Measurements from ENCODE around the gene ABTB2. TPM values are rescaled to one million over a fixed set of nuclear protein-coding genes. Genes with fewer than 3 reads are reported as not detected.

Gene ABTB2
- total RNA-seq, 2 experiments from 2014 or later, result 0.06 to 0.09 TPM

GRCh38 chr11:34353881-34354280 lies 3.9 kb downstream of the ABTB2 start:
- ChIA-PET CTCF (ENCODE audit: unreplicated experiment) (no interaction called here), POLR2A (interaction anchor here (0.5 kb wide), 1 partner anchor 909 kb away, joined by 5 read pairs; no protein-coding TSS in a partner anchor)
- TF ChIP-seq, protein P1, sequence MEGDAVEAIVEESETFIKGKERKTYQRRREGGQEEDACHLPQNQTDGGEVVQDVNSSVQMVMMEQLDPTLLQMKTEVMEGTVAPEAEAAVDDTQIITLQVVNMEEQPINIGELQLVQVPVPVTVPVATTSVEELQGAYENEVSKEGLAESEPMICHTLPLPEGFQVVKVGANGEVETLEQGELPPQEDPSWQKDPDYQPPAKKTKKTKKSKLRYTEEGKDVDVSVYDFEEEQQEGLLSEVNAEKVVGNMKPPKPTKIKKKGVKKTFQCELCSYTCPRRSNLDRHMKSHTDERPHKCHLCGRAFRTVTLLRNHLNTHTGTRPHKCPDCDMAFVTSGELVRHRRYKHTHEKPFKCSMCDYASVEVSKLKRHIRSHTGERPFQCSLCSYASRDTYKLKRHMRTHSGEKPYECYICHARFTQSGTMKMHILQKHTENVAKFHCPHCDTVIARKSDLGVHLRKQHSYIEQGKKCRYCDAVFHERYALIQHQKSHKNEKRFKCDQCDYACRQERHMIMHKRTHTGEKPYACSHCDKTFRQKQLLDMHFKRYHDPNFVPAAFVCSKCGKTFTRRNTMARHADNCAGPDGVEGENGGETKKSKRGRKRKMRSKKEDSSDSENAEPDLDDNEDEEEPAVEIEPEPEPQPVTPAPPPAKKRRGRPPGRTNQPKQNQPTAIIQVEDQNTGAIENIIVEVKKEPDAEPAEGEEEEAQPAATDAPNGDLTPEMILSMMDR (conservative IDR thresholded peaks at IDR 0.05; ENCODE audit: low read length), result no peak
- no peak for TF ChIP-seq EZH2phosphoT487 (IDR thresholded peaks at IDR 0.05; ENCODE audit: borderline replicate concordance, low read depth, low read length)
- Histone ChIP-seq H3K79me2 (ENCODE audit: insufficient read depth, low read depth, low read length) (no peaks in the 10 kb centered on the region), H3K9me3 (ENCODE audit: low read length) (no peaks in the 10 kb centered on the region), H3K9me2 (ENCODE audit: insufficient read depth, low read length) (no peaks in the 10 kb centered on the region), H3K27ac (ENCODE audit: low read depth, low read length, poor library complexity, severe bottlenecking) (no peak overlapping the region), H3K4me1 (ENCODE audit: insufficient read depth, low read length, poor library complexity, severe bottlenecking) (peaks cover 19% of the 10 kb centered on the region), H3K4me2 (ENCODE audit: low read length) (no peak overlapping the region), H3K36me3 (ENCODE audit: insufficient read depth, low read length) (no peaks in the 10 kb centered on the region), H2AFZ (ENCODE audit: low read length) (no peak overlapping the region), H3K4me3 (ENCODE audit: low read depth, low read length, poor library complexity, severe bottlenecking) (no peak overlapping the region), H4K20me1 (ENCODE audit: insufficient read depth, low read length) (no peaks in the 10 kb centered on the region)
- DNase-seq (ENCODE audit: low spot score), result no peak
- BruUV-seq (replicated peaks), result no TSS peak
- intact Hi-C loops (cut with micrococcal nuclease; ENCODE audit: unreplicated experiment), result no loop called here

GRCh38 chr11:34351687-34352469 lies 5.9 kb downstream of the ABTB2 start:
- Histone ChIP-seq H3K27ac (ENCODE audit: low read depth, low read length, poor library complexity, severe bottlenecking) (no peak overlapping the region), H3K79me2 (ENCODE audit: insufficient read depth, low read depth, low read length) (no peaks in the 10 kb centered on the region), H3K4me1 (ENCODE audit: insufficient read depth, low read length, poor library complexity, severe bottlenecking) (peaks cover 4% of the 10 kb centered on the region), H3K9me2 (ENCODE audit: insufficient read depth, low read length) (no peaks in the 10 kb centered on the region), H2AFZ (ENCODE audit: low read length) (no peak overlapping the region), H4K20me1 (ENCODE audit: insufficient read depth, low read length) (no peaks in the 10 kb centered on the region), H3K9me3 (ENCODE audit: low read length) (no peaks in the 10 kb centered on the region), H3K36me3 (ENCODE audit: insufficient read depth, low read length) (no peaks in the 10 kb centered on the region), H3K4me3 (ENCODE audit: low read depth, low read length, poor library complexity, severe bottlenecking) (no peak overlapping the region), H3K4me2 (ENCODE audit: low read length) (peak overlapping the region; percentile 32; the same call in 1 of the 2 replicates)
- ChIA-PET POLR2A (interaction anchor here (0.5 to 1.2 kb wide), 3 partner anchors 10 to 560 kb away, joined by 3 to 5 read pairs (median 4); no protein-coding TSS in a partner anchor), CTCF (ENCODE audit: unreplicated experiment) (interaction anchor here (1.5 kb wide), 1 partner anchor 10 kb away, joined by 4 read pairs; no protein-coding TSS in a partner anchor)
- BruUV-seq (replicated peaks), result no TSS peak
- DNase-seq (ENCODE audit: low spot score), result peak; percentile 17
- no peak for TF ChIP-seq EZH2phosphoT487 (IDR thresholded peaks at IDR 0.05; ENCODE audit: borderline replicate concordance, low read depth, low read length)
- TF ChIP-seq, protein P1 (conservative IDR thresholded peaks at IDR 0.05; ENCODE audit: low read length), result no peak
- intact Hi-C loops (cut with micrococcal nuclease; ENCODE audit: unreplicated experiment), result no loop called here

GRCh38 chr11:34351051-34351450 lies 6.8 kb downstream of the ABTB2 start:
- H3K79me2 ChIP-seq (ENCODE audit: insufficient read depth, low read depth, low read length), result no peaks in the 10 kb centered on the region
- peaks cover 4% of the 10 kb centered on the region for H3K4me1 ChIP-seq (ENCODE audit: insufficient read depth, low read length, poor library complexity, severe bottlenecking)
- TF ChIP-seq EZH2phosphoT487 (IDR thresholded peaks at IDR 0.05; ENCODE audit: borderline replicate concordance, low read depth, low read length), result no peak
- TF ChIP-seq, protein P1 (conservative IDR thresholded peaks at IDR 0.05; ENCODE audit: low read length), result no peak
- no peak overlapping the region for H2AFZ ChIP-seq (ENCODE audit: low read length)
- DNase-seq (ENCODE audit: low spot score), result no peak
- intact Hi-C loops (cut with micrococcal nuclease; ENCODE audit: unreplicated experiment), result no loop called here
- POLR2A ChIA-PET, result no interaction called here
- no peaks in the 10 kb centered on the region for H3K36me3 ChIP-seq (ENCODE audit: insufficient read depth, low read length)
- no peak overlapping the region for H3K4me2 ChIP-seq (ENCODE audit: low read length)
- no peaks in the 10 kb centered on the region for H3K9me3 ChIP-seq (ENCODE audit: low read length)
- H3K4me3 ChIP-seq (ENCODE audit: low read depth, low read length, poor library complexity, severe bottlenecking), result no peak overlapping the region
- no peaks in the 10 kb centered on the region for H3K9me2 ChIP-seq (ENCODE audit: insufficient read depth, low read length)
- no peaks in the 10 kb centered on the region for H4K20me1 ChIP-seq (ENCODE audit: insufficient read depth, low read length)
- CTCF ChIA-PET (ENCODE audit: unreplicated experiment), result interaction anchor here (1.5 kb wide), 1 partner anchor 9 kb away, joined by 4 read pairs; no protein-coding TSS in a partner anchor
- H3K27ac ChIP-seq (ENCODE audit: low read depth, low read length, poor library complexity, severe bottlenecking), result no peak overlapping the region
- BruUV-seq (replicated peaks), result no TSS peak
